SJCRH30 (cell line): ENCODE measurements around the gene OR13C3. TPM values are rescaled to one million over a fixed set of nuclear protein-coding genes. Genes with fewer than 3 reads are reported as not detected.
"Not testable (repeated sequence)": the region's sequence is repeated elsewhere in the genome, so short reads cannot be mapped to it uniquely, and the experiment has no call there.

Experiments used
- DNase-seq, 2 experiments: peaks; one replicate each; pipeline ENCODE4 v3.0.0-alpha.2; 2015 to 2020
- H3K27ac ChIP-seq: fragments of 250-450 bp; sonication (Bioruptor Pico); 2 replicates; pipeline ENCODE4 v1.5.1; 2020; ENCODE audit warnings: mild to moderate bottlenecking, moderate library complexity
- H3K27me3 ChIP-seq: fragments of 250-450 bp; sonication (Bioruptor Pico); 2 replicates; pipeline ENCODE4 v1.5.1; 2020; ENCODE audit warnings: mild to moderate bottlenecking, moderate library complexity
- H3K36me3 ChIP-seq: fragments of 250-450 bp; sonication (Bioruptor Pico); 2 replicates; pipeline ENCODE4 v1.5.1; 2020; ENCODE audit warnings: mild to moderate bottlenecking, moderate library complexity
- H3K4me1 ChIP-seq: fragments of 250-450 bp; sonication (Bioruptor Pico); 2 replicates; pipeline ENCODE4 v1.5.1; 2020; ENCODE audit warnings: mild to moderate bottlenecking, moderate library complexity
- H3K4me3 ChIP-seq: fragments of 250-450 bp; sonication (Bioruptor Pico); 2 replicates; pipeline ENCODE4 v1.5.1; 2020; ENCODE audit warnings: mild to moderate bottlenecking, moderate library complexity
- H3K9me3 ChIP-seq: fragments of 250-450 bp; sonication (Bioruptor Pico); replicated peaks from 2 replicates; pipeline ENCODE4 v1.5.1; 2020; ENCODE audit warnings: mild to moderate bottlenecking, moderate library complexity
- total RNA-seq: library from RNA; depleted of rRNA; stranded (reverse); fragments of >200 nt; shearing (Covaris generic); gene quantifications from 2 replicates; pipeline ENCODE4 v1.2.3, GENCODE V29; 2014; rRNA removed

Gene OR13C3
- total RNA-seq, result not detected in 2 replicates

DNA sequence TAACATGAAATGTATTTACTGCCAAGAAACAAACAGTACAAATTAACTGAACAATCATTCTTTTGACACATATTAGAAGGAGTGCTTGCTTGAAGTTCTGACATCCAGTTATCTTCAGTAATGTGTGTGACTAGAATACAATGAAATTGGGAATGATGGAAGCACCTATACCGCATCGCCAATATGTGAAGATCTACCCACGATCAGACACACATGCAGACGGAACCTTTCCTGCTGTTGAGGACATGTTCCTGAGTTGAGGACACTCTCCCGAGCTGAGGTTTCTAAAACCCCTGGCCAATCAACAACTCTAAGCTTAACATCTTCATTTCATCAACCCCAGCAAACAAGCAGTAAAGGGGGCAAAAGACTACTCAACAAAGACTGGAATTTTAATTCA lies at the start of gene OR13C3:
Gene OR13C3, minus strand, starts transcription at position 101 of the 400 bp plus-strand sequence. CDS start 133 bp downstream, outside the sequence.
- Histone ChIP-seq H3K27ac (no peak within 1 kb of the TSS), H3K4me3 (no peak within 1 kb of the TSS), H3K36me3 (peaks cover 3% of the 10 kb centered on the region; the same call in 1 of the 2 replicates), H3K9me3 (no peaks in the 10 kb centered on the region), H3K4me1 (no peaks in the 10 kb centered on the region), H3K27me3 (no peaks in the 10 kb centered on the region)
- no peak for DNase-seq

DNA sequence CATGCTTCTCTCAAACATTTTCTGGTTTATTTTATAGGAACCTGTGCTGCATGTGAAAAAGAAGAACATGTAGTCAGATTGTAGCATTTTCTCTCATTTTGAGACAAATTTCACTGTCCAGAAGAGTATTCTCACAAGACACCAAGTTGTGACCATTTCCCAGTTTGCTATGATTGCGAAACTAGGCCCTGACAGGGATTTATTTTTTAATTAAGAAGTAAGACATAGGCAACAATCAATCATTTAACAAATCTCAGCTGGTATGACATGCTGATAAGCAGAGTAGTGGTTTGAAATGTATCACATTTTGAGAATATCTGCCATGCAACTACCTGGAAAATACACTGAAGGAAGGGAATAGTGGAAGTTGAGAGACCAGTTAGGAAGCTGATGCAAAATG lies 43.9 kb upstream of the OR13C3 start:
- Histone ChIP-seq H3K36me3 (no peaks in the 10 kb centered on the region), H3K27me3 (no peaks in the 10 kb centered on the region), H3K9me3 (no peaks in the 10 kb centered on the region), H3K4me3 (no peak overlapping the region), H3K27ac (no peak overlapping the region), H3K4me1 (no peaks in the 10 kb centered on the region)
- DNase-seq, result no peak

GRCh38 chr9:104577263-104577662 lies 40.6 kb upstream of the OR13C3 start:
- no peak for DNase-seq
- H3K4me1 ChIP-seq, result no peaks in the 10 kb centered on the region
- H3K27ac ChIP-seq, result no peak overlapping the region
- H3K27me3 ChIP-seq, result no peaks in the 10 kb centered on the region
- no peak overlapping the region for H3K4me3 ChIP-seq
- H3K36me3 ChIP-seq, result no peaks in the 10 kb centered on the region
- H3K9me3 ChIP-seq, result no peaks in the 10 kb centered on the region

DNA sequence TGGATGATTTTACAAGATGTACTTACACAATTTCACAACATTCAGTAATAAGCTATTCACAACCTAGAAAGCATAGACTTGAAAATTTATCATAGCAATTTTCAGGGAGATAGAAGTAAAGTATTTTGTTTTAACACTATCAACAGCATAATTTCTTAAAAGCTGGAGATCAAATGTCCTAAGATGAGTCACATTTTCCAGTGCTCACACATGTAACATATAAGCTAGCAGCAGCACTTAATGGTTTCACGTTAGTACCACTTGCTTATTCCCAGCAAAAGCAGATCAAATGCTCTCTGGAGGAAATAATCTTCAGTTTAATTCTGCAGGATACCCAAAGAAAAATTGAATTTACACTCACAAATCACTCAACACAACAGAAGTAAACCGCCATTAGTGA lies 38.8 kb upstream of the OR13C3 start:
- H3K27ac ChIP-seq, result no peak overlapping the region
- H3K9me3 ChIP-seq, result no peaks in the 10 kb centered on the region
- H3K36me3 ChIP-seq, result no peaks in the 10 kb centered on the region
- H3K4me3 ChIP-seq, result no peak overlapping the region
- DNase-seq, result no peak
- H3K4me1 ChIP-seq, result no peaks in the 10 kb centered on the region
- no peaks in the 10 kb centered on the region for H3K27me3 ChIP-seq

GRCh38 chr9:104572612-104573011 lies 36.0 kb upstream of the OR13C3 start:
- no peaks in the 10 kb centered on the region for H3K27me3 ChIP-seq
- H3K36me3 ChIP-seq, result no peaks in the 10 kb centered on the region
- H3K4me3 ChIP-seq, result no peak overlapping the region
- no peaks in the 10 kb centered on the region for H3K4me1 ChIP-seq
- no peak overlapping the region for H3K27ac ChIP-seq
- DNase-seq, result no peak
- H3K9me3 ChIP-seq, result no peaks in the 10 kb centered on the region

DNA sequence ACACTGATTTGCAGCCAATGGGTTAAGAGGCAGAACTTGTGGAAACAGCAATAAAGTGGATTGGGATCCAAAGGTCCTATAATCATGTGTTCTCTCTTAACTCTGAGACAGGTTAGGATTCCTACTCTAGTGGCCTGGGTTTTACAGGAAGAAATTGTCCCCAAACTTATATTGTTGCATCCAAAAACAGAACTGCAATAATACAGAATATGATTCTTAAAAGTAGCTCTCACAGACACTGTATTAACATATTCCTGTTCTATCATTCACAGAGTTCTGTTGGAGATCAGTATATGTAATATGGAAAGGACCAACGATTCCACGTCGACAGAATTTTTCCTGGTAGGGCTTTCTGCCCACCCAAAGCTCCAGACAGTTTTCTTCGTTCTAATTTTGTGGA lies 32.2 kb upstream of the OR13C3 start, which contains the start of gene OR13C8:
Gene OR13C8, plus strand, starts transcription at position 301 of the 400 bp plus-strand sequence. Its CDS starts 0 bp downstream, at position 301.
- Histone ChIP-seq H3K27ac (no peak within 1 kb of the TSS), H3K36me3 (no peaks in the 10 kb centered on the region), H3K27me3 (no peaks in the 10 kb centered on the region), H3K4me3 (no peak within 1 kb of the TSS), H3K9me3 (no peaks in the 10 kb centered on the region), H3K4me1 (no peaks in the 10 kb centered on the region)
- no peak for DNase-seq

DNA sequence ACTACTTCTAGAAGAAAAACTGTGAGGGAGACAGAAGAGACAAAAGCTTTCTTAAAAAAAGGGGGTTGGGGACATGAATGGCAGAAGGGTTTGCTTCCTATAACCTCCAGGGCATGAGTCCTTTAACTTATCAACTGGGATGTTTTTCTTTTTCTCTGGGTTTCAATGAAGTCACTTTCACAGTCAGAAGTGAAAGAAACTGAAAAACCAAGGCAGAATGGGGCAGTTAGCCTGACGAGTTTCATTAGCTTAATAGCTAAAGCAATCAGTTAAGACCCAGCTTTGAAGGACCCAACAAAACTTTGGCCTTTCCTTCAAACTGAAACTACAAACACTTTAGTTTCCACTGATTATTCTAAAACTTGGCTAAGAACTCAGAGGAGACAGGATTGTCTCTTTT lies 27.7 kb upstream of the OR13C3 start:
- Histone ChIP-seq H3K27ac (no peak overlapping the region), H3K36me3 (no peaks in the 10 kb centered on the region), H3K4me1 (no peaks in the 10 kb centered on the region), H3K9me3 (no peaks in the 10 kb centered on the region; the same call in 1 of the 2 replicates), H3K4me3 (no peak overlapping the region), H3K27me3 (no peaks in the 10 kb centered on the region; the same call in 1 of the 2 replicates)
- DNase-seq, result no peak

DNA sequence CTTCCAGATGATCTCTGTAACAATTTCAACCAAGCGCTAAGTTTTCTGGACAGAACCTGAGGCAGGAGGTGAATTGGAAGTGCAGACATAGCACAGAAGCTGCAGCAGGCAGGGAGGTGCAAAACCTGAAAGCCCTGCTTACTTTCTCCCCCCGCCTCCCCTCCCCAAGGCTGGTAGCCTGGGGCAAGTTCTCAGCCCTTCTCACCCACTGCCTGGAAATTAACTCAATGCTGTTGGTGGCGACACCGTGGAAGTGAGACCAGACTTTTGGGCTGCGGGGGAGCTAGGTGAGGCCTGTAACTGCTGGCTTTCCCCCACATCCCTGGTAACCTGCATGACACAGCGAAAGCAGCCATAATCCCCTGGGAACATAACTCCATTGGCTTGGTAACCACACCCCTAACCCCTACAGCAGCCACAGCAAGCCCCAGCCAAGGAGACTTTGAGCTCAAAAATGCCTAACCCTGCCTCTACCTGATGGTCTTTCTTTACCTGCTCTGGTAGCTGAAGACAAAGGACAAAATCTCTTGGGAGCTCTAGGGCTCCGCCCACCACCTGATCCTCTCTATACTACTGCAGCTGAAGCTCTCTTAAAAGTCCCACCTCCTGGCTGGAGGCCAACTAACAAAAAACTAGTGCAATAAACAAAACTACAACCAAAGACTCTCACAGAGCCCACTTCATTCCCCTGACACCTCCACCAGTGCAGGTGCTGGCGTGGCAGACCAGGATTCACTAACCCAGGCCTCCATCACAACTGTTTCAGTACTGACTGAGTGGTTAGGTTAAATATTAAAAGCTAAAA lies 20.4 kb upstream of the OR13C3 start:
- H3K36me3 ChIP-seq, result no peaks in the 10 kb centered on the region
- H3K9me3 ChIP-seq, result no peaks in the 10 kb centered on the region; the same call in 1 of the 2 replicates
- H3K27ac ChIP-seq, result no peak overlapping the region
- peaks cover 4% of the 10 kb centered on the region; the same call in 1 of the 2 replicates for H3K4me1 ChIP-seq
- no peaks in the 10 kb centered on the region for H3K27me3 ChIP-seq
- DNase-seq, result no peak
- no peak overlapping the region for H3K4me3 ChIP-seq

DNA sequence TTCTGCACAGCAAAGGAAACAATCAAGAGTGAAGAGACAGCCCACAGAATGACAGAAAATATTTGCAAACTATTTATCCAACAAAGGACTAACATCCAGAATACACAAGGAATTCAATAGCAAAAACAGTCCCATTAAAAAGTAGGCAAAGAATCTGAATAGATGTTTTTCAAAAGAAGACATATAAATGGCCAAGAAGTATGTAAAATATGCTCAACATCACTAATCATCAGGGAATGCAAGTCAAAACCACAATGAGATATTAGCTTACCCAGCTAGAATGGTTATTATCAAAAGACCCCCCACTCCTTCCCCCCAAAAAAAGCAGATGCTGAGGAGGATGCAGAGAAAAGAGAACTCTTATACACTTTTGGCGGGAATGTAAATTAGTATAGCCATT lies 18.9 kb upstream of the OR13C3 start:
- no peaks in the 10 kb centered on the region for H3K27me3 ChIP-seq
- no peak overlapping the region for H3K4me3 ChIP-seq
- peaks cover 4% of the 10 kb centered on the region; the same call in 1 of the 2 replicates for H3K4me1 ChIP-seq
- no peak for DNase-seq
- no peaks in the 10 kb centered on the region; the same call in 1 of the 2 replicates for H3K9me3 ChIP-seq
- no peak overlapping the region for H3K27ac ChIP-seq
- H3K36me3 ChIP-seq, result no peaks in the 10 kb centered on the region

GRCh38 chr9:104553261-104553660 lies 16.6 kb upstream of the OR13C3 start:
- Histone ChIP-seq H3K9me3 (no peaks in the 10 kb centered on the region; the same call in 1 of the 2 replicates), H3K27ac (no peak overlapping the region), H3K4me1 (peaks cover 4% of the 10 kb centered on the region; the same call in 1 of the 2 replicates), H3K27me3 (no peaks in the 10 kb centered on the region), H3K36me3 (no peaks in the 10 kb centered on the region), H3K4me3 (no peak overlapping the region)
- DNase-seq, result no peak

DNA sequence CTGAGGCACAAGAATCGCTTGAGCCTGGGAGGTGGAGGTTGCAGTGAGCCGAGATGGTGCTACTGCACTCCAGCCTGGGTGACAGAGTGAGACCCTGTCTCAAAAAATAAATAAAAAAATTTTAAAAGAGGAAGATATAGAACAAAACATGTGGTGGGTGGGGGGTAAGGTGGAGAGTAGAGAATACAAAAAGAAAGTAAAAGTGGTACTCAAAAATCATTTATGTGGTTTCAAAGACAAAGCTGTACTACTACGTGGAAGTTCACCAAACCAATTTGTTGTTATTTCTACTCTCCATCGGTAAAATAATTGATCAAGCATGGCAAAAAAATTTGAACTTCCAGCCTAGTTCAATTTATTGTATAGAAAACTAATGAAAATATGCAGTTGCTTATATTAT lies 8.0 kb upstream of the OR13C3 start:
- H3K27me3 ChIP-seq, result 0 out of 2 replicates have a peak, but pooled peaks cover 4% of the 10 kb centered on the region
- H3K27ac ChIP-seq, result no peak overlapping the region
- no peaks in the 10 kb centered on the region for H3K9me3 ChIP-seq
- H3K36me3 ChIP-seq, result peaks cover 3% of the 10 kb centered on the region; the same call in 1 of the 2 replicates
- H3K4me1 ChIP-seq, result no peaks in the 10 kb centered on the region
- no peak for DNase-seq
- no peak overlapping the region for H3K4me3 ChIP-seq

- Histone ChIP-seq H3K36me3 (peaks cover 3% of the 10 kb centered on the region; the same call in 1 of the 2 replicates), H3K4me1 (no peaks in the 10 kb centered on the region), H3K27ac (no peak overlapping the region), H3K4me3 (no peak overlapping the region), H3K9me3 (no peaks in the 10 kb centered on the region), H3K27me3 (no peaks in the 10 kb centered on the region)
- DNase-seq, result no peak
Observed at GRCh38 chr9:104539275-104539674, 2.6 kb upstream of the OR13C3 start.

DNA sequence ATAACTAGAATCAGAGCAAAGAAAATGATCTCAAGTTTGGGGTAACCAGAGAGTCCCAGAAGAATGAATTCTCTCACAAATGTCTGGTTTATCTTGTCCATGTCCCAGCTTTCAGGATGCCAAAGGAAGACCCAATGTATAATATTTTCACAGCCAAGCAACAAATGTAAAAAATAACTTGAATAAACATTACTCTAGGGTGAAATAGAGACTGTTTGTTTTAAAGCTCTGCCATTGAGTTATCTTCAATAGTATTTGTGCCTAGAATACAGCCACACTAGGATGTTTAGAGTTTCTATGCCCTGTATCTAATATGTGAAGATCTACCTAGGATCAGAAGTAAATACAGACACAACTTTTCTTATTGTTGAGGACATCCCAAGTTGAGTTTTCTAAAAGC lies 9.5 kb downstream of the OR13C3 start, which contains the start of gene OR13C4:
Gene OR13C4, minus strand, starts transcription at position 101 of the 400 bp plus-strand sequence. Its CDS starts 0 bp downstream, at position 101.
- Histone ChIP-seq H3K9me3 (no peaks in the 10 kb centered on the region), H3K27me3 (no peaks in the 10 kb centered on the region), H3K4me1 (no peaks in the 10 kb centered on the region), H3K27ac (no peak within 1 kb of the TSS), H3K36me3 (no peaks in the 10 kb centered on the region), H3K4me3 (no peak within 1 kb of the TSS)
- DNase-seq, result no peak

DNA sequence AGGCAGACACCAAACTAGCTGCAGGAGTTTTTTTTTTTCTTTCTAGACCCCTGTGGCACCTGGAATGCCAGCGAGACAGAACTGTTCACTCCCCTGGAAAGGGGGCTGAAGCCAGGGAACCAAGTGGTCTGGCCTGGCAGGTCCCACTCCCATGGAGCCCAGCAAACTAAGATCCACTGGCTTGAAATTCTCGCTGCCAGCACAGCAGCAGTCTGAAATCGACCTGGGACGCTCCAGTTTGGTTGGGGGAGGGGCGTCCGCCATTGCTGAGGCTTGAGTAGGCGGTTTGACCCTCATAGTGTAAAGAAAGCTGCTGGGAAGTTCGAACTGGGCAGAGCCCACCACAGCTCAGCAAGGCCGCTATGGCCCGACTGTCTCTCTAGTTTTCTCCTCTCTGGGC lies 16.4 kb downstream of the OR13C3 start:
- H3K27me3 ChIP-seq, H3K4me3 ChIP-seq, H3K36me3 ChIP-seq, DNase-seq, H3K9me3 ChIP-seq, H3K27ac ChIP-seq, H3K4me1 ChIP-seq: not testable (repeated sequence)

DNA sequence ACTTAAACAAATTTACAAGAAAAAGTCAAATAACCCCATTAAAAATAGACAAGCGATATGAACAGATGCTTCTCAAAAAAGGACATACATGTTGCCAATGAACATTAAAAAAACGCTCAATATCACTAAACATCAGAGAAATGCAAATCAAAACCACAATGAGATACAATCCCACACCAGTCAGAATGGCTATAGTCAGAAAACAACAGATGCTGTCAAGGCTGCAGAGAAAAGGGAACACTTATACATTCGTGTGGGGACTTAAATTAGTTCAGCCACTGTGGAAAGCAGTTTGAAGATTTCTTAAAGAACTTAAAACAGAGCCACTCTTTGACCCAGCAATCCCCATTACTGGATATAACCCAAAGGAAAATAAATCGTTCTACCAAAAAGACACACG lies 21.8 kb downstream of the OR13C3 start:
- Histone ChIP-seq H3K36me3 (no peaks in the 10 kb centered on the region), H3K27me3 (peaks cover 6% of the 10 kb centered on the region; the same call in 1 of the 2 replicates), H3K27ac (no peak overlapping the region), H3K4me1 (no peaks in the 10 kb centered on the region), H3K4me3 (no peak overlapping the region), H3K9me3 (no peaks in the 10 kb centered on the region)
- DNase-seq, result no peak
